GM19238 (cell line): ENCODE results near the gene STAP2.

Experiments
- DNase-seq: peaks from one replicate; pipeline ENCODE4 v3.0.0; 2011; ENCODE audit warnings: low spot score; ENCODE audit not compliant: insufficient read length

STAP2 gene

DNA sequence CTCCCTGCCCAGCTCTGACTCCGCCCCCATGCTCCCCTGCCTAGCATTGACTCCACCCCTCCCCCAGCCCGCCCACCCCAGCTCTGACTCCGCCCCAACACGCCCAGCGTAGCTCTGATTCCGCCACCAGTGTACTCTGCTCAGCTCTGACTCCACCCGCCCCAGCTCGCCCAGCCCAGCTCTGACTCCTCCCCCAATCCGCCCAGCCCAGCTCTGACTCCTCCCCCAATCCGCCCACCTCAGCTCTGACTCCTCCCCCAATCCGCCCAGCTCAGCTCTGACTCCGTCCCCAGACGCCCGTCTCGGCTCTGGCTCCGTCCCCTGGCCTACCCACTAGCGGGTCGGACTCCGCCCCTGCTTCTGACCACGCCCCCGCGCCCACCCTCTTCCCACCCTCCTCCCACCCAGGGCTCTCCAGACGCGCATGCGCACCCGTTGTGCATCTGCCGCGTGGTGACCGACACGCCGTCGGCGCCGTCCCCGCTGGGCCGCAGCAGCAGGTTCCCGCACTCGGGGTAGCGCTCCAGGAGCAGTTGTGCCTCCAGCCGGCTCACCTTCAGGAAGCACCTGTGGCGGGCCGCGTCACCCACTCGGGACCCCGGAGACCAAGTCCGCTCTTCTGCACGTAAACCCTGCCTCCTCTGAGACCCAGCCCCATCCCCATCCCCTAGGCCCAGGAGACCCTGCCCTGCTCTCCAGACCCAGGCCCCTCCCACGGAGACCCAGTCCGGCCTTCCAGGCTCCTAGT, 10.2 kb downstream of the STAP2 start:
- peak; percentile 93 for DNase-seq

GRCh38 chr19:4327877-4328242, 10.8 kb downstream of the STAP2 start:
- DNase-seq, result no peak

- no peak for DNase-seq
Observed at GRCh38 chr19:4327252-4327876, 11.3 kb downstream of the STAP2 start.

DNA sequence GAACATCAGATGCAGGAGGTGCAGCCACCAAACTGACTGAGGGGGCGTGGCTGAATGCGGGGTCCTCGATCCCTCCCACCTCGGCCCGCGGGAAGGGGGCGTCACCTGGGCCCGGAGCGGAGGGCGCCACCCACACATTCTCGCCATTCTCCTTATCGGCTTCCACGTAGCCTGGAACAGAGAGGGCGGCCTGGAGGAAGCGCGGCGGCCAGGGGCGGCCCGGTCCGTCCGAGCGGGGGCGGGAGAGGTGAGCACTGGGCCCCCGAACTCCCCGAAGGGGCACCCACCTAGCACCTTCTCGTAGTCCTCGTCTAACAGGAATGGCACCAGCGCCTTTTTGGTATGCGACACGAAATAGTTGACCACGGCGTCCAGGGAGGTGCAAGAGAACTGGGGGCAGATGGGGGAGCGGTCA, 11.8 kb downstream of the STAP2 start:
- no peak for DNase-seq

DNA sequence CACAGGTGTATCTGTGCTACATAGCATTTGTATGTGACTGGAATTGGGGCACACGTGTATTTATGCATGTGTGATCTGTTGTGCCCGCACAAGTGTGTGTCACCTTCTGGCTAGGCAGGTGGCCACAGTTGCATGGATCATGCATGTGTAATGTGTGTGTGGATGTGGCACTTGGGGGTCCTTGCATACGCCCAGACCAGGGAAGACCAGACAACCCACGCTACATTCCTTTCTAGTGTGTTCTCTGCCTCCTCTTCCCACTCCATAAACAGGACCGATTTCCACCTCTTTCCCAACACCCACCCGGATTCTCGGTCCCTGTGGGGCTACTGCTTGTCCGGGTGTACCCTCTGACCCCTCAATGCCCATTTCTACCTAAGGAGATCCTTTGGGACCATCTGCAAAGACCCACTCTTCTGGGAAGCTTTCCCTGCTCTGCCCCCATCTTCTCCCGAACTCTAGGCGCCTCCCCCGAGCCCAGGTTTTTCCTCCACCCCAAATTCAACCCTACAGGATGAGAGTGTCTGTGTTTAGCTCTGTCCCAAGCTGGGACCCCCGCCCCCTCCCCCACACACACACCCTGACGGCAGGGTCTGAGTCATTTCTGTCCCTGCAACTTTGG, 12.3 kb downstream of the STAP2 start:
- no peak for DNase-seq

DNA sequence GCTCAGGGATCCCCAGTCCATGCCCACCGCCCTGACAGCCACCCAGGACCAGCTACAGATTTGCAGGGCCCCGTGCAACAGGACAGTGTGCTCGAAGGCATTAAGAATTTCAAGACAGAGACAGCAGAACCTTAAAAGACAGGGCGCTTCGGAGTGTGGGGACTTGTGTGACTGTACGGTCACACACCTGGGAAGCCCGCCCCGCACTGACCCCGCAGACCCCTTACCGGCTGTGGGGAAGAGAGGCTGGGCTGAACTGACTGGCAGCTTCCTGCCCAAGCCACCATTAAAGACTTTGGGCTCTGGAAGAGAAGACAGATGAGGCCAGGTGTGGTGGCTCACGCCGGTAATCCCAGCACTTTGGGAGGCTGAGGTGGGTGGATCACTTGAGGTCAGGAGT, 14.4 kb downstream of the STAP2 start:
- DNase-seq, result no peak

GRCh38 chr19:4323692-4324091, 14.9 kb downstream of the STAP2 start:
- DNase-seq, result no peak

- no peak for DNase-seq
Observed at GRCh38 chr19:4322942-4323665, 15.5 kb downstream of the STAP2 start.

DNA sequence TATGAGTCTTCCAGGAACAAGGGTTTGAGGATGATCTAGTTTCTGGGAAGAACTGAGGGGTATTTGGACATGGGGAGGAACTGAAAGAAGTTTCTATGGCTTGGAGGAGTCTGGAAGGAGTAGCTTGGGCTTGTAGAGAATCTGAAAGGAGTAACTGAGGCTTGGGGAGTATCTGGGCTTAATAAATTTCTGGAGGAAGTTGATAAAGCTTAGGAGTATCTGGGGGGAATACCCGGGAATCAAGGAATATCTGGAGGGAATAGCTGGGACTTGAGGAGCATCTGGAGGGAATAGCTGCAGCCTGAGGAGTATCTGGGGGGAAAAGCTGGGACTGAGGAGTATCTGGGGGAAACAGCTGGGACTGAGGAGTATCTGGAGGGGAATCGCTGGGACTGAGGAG, 18.2 kb downstream of the STAP2 start:
- no peak for DNase-seq

GRCh38 chr19:4319067-4319718, 19.4 kb downstream of the STAP2 start:
- no peak for DNase-seq

GRCh38 chr19:4318460-4318859, 20.2 kb downstream of the STAP2 start:
- DNase-seq, result no peak

DNA sequence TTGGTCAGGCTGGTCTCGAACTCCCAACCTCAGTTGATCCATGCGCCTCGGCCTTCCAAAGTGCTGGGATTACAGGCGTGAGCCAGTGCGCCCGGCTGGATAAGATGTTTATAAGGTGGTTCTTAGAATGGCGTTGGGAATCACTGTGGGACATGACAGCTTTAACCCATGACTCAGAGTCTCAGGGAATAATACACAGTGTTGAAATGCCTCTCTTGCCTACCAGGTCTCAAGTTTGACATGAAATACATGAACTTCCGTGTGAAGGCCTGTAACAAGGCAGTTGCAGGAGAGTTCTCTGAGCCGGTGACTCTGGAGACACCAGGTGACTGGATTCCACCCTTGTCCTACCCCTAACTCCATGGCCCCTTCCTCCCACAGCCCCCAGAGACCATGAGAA, 21.7 kb downstream of the STAP2 start:
- no peak for DNase-seq

GRCh38 chr19:4313847-4314490, 24.7 kb downstream of the STAP2 start:
- no peak for DNase-seq

DNA sequence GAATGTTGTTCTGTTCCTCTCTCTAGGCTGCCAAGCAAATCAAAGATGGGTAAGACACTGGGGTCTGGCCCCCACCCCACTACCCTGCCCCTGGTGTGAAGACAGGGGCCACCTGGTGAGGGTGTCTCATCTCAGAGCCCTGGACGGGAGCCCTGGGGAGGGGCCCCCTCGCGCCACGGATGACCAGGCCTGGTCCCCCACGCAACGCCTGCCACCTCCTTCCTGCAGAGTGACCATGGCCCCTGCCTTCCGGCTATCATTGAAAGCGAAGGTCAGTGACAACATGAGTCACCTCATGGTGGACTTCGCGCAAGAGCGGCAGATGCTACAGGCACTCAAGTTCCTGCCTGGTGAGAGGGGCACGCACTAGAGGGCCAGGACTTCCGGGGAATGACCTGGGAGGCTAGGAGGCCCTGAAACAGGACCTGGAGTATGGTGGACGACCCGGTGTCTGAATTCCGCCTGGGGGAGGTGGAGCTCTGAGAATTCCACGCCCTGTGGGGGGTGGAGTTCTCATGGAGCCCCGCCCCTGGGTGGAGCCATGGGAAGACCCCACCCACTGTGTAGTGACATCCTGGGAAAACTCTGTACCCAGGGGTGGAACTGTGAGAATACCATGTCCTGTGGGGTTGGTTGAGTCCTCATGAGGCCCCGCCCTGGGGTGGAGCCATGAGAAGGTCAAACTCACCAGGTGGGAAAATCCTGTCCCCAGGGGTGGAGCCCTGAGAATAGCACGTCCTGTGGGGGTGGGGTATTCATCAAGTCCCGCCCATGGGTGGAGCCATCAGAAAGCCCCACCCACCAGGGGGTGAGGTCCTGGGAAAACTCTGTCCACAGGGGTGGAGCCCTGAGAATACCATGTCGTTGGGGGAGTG, 28.1 kb downstream of the STAP2 start:
- DNase-seq, result no peak

GRCh38 chr19:4305659-4306058, 33.0 kb downstream of the STAP2 start:
- DNase-seq, result no peak

DNA sequence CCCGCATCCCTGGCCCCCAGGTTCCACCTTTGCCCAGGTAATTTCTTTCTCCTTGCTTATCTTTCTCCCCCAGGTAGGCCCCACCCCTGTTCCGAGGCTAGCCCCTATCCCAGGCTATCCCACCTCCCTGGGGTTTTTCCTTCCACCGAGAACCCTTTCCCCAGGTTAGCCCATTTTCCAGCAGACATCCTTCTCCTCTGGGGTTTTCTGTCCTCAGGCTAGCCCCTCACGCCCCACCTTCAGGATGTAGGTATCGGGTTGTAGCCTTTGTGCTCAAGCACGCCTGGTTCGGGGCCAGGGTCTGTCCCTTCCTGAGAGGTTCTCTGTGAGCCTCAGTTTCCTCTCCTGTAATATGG, 33.4 kb downstream of the STAP2 start:
- no peak for DNase-seq

- DNase-seq, result peak; percentile 93
Observed at GRCh38 chr19:4304538-4305256, 33.9 kb downstream of the STAP2 start, which contains the start of gene FSD1. TSS of gene FSD1 (plus strand) at chr19:4304598. CDS start at chr19:4304747, 149 bp downstream.

DNA sequence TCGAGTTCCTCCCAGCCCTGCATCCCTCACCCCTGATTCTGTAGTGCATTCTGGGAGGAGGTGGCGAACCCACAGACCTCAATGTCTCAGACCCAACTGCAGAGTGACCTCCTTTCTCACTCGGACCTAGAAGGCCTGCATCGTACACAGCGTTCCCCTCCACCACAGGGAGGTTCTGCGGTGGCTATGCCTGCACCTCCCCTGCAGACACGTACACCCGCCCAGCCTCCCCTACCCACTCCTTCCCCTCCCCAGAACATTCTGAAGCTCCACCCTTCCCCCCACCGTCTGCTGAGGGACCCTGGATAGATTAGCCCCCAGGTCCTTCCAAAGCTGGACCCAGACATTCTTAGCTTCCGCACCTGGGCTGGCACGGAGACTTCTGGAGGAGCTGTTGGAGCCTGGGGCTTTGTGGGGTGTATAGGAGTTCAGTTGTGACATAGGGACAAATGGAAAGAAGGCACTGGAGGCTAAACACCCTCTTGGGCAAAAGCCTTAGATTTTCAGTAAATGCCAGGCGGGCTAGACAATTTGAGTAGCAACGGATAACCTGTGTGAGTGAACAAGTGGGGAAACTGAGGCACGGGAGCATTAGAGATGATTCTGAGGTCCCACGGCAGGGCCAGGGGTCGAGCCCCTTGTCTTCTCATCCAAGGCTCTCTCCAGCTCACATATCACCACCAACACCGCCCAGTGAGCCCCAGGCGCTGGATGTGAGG, 34.6 kb downstream of the STAP2 start:
- no peak for DNase-seq

DNA sequence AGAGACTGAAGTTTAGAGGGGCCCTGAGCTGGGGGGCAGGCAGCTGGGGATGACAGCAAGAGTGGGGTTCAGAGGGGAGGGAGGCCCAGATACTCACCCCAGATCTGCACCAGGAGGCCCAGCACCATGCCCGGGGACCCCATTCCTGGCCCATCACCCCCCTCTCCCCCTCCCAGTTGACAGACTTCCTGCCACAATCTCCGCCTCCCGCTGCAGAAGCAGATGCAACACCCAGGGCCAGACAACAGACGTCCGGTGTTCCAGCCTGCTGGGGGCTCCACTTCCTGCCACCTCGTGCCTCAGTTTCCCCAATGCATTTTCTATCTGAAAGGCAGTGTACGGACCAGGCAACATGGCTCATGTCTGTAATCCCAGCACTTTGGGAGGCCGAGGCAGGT, 36.4 kb downstream of the STAP2 start, which contains the start of gene TMIGD2:
Gene TMIGD2 (minus strand): TSS at position 147 of the 398 bp plus-strand sequence. CDS start 4 bp downstream, at position 143.
- DNase-seq, result no peak
